A549 (cell line): Measurements from ENCODE around the gene PNP. TPM values are rescaled to one million over a fixed set of nuclear protein-coding genes. Genes with fewer than 3 reads are reported as not detected.

ENCODE experiments used
- ATAC-seq, 2 experiments: fragments of 200-7000 bp in 1 of 2; fragments of >200 bp in 1 of 2; cut with Nextera tagmentation in 1 of 2; cut with Tn5 transposase in 1 of 2; 3 replicates each; pipeline versions ENCODE4 v1.8.0 to v1.9.1; 2018 to 2020; ENCODE audit warnings: mild to moderate bottlenecking in 1 of 2, moderate library complexity in 1 of 2
- CTCF ChIA-PET: fragments of 300-600 bp; sonication (Branson Sonifier 250); formaldehyde crosslinking; extraction: SDS; loops from one replicate; lab custom pipeline; 2021; ENCODE audit warnings: antibody characterized with exemption, inconsistent platforms; lab: Yijun Ruan, JAX
- POLR2A ChIA-PET: fragments of 350-600 bp; formaldehyde crosslinking; extraction: SDS; loops from one replicate; lab custom pipeline; 2021; ENCODE audit warnings: antibody characterized with exemption, inconsistent platforms; lab: Yijun Ruan, JAX
- DNase-seq, 2 experiments: peaks; one replicate each; pipeline versions ENCODE4 v3.0.0 to v3.0.0-alpha.2; 2011 to 2016; ENCODE audit warnings: low read depth in 1 of 2, low spot score in 1 of 2
- FAIRE-seq: peaks from 2 replicates; lab custom pipeline; 2011; peaks lifted over from hg19 to GRCh38; lab: Jason Lieb, UNC
- H3K27ac ChIP-seq, 2 experiments: fragments of >200 bp; sonication (Bioruptor Twin); formaldehyde crosslinking; 3 replicates each; pipeline ENCODE4 v1.5.1; 2016 to 2017
- H3K4me1 ChIP-seq: fragments of >200 bp; sonication (Bioruptor Twin); formaldehyde crosslinking; 3 replicates; pipeline ENCODE4 v1.6.1; 2016
- H3K4me2 ChIP-seq: fragments of >200 bp; sonication (Bioruptor Twin); formaldehyde crosslinking; 3 replicates; pipeline ENCODE4 v1.6.1; 2016
- H3K4me3 ChIP-seq: fragments of >200 bp; sonication (Bioruptor Twin); formaldehyde crosslinking; 3 replicates; pipeline ENCODE4 v1.5.1; 2016
- H3K9me3 ChIP-seq: fragments of >200 bp; sonication (Bioruptor Twin); formaldehyde crosslinking; 3 replicates; pipeline ENCODE4 v1.6.1; 2016
- E2F6 ChIP-seq: IDR thresholded peaks from 2 replicates; pipeline ENCODE4 v1.6.1; 2012; ENCODE audit warnings: low read depth, borderline replicate concordance
- EHMT2 ChIP-seq: fragments of 200-600 bp; sonication (generic); IDR thresholded peaks from 2 replicates; pipeline ENCODE4 v1.6.1; 2016; ENCODE audit warnings: antibody characterized with exemption, low read depth, mild to moderate bottlenecking, moderate library complexity
- ESRRA ChIP-seq: fragments of 150-350 bp; IDR thresholded peaks from 2 replicates; pipeline ENCODE4 v1.6.1; 2014; ENCODE audit warnings: mild to moderate bottlenecking, low read length, borderline replicate concordance
- FOSB ChIP-seq: fragments of 250-450 bp; sonication (Bioruptor Pico); IDR thresholded peaks from 2 replicates; pipeline ENCODE4 v1.5.0; 2020; ENCODE audit warnings: mild to moderate bottlenecking, moderate library complexity
- FOSL2 ChIP-seq, 2 experiments: fragments of 450-650 bp in 1 of 2; fragments of >200 bp in 1 of 2; sonication (Bioruptor Twin) in 1 of 2; formaldehyde crosslinking; IDR thresholded peaks; 2 replicates each; pipeline versions ENCODE4 v1.5.0 to v1.6.1; 2016 to 2020; ENCODE audit warnings: mild to moderate bottlenecking in 1 of 2, moderate library complexity in 1 of 2
- GATA3 ChIP-seq: IDR thresholded peaks from 2 replicates; pipeline ENCODE4 v1.6.1; 2012; ENCODE audit warnings: borderline replicate concordance
- HDAC2 ChIP-seq: fragments of 200-600 bp; sonication (generic); IDR thresholded peaks from 2 replicates; pipeline ENCODE4 v1.6.1; 2016
- HEYL ChIP-seq: fragments of 250-450 bp; sonication (Bioruptor Pico); IDR thresholded peaks from 2 replicates; pipeline ENCODE4 v1.8.0; 2021; ENCODE audit warnings: mild to moderate bottlenecking, moderate library complexity
- JUNB ChIP-seq: fragments of >200 bp; sonication (Bioruptor Twin); formaldehyde crosslinking; IDR thresholded peaks from 2 replicates; pipeline ENCODE4 v1.6.1; 2016
- KDM1A ChIP-seq: fragments of 200-600 bp; sonication (generic); IDR thresholded peaks from 2 replicates; pipeline ENCODE4 v1.6.1; 2016; ENCODE audit warnings: low read depth, mild to moderate bottlenecking
- MYC ChIP-seq: IDR thresholded peaks from 2 replicates; pipeline ENCODE4 v1.6.1; 2012; ENCODE audit warnings: mild to moderate bottlenecking, inconsistent platforms, low read length, improper control_type of control experiment, borderline replicate concordance
- NFE2L2 ChIP-seq: fragments of 150-350 bp; conservative IDR thresholded peaks from 2 replicates; pipeline ENCODE4 v1.6.1; 2014; ENCODE audit warnings: low read length
- PHF8 ChIP-seq: fragments of 200-600 bp; sonication (generic); IDR thresholded peaks from 2 replicates; pipeline ENCODE4 v1.6.1; 2016; ENCODE audit warnings: low read depth, mild to moderate bottlenecking, antibody characterized with exemption, moderate library complexity, borderline replicate concordance
- POLR2A ChIP-seq: IDR thresholded peaks from 2 replicates; pipeline ENCODE4 v1.6.1; 2012; ENCODE audit warnings: mild to moderate bottlenecking, low read length
- POLR2AphosphoS2 ChIP-seq: conservative IDR thresholded peaks from 2 replicates; pipeline ENCODE4 v1.6.1; 2012; ENCODE audit warnings: low read length, improper control_type of control experiment, inconsistent platforms
- TP53 ChIP-seq: fragments of 250-450 bp; sonication (Bioruptor Pico); IDR thresholded peaks from 2 replicates; pipeline ENCODE4 v1.5.0; 2021; ENCODE audit warnings: mild to moderate bottlenecking, moderate library complexity
- ZSCAN20 ChIP-seq: fragments of 250-450 bp; sonication (Bioruptor Pico); IDR thresholded peaks from 2 replicates; pipeline ENCODE4 v1.8.0; 2022; ENCODE audit warnings: mild to moderate bottlenecking, moderate library complexity
- WGBS: methylation state at CpG from one replicate; pipeline ENCODE4 v1.1.6; 2017; ENCODE audit errors: missing lambda C conversion rate; 5-methylcytosine and 5-hydroxymethylcytosine counted together
- polyA plus RNA-seq, 4 experiments: library from polyadenylated mRNA; depleted of rRNA in 3 of 4; stranded (reverse); fragments of >200 nt; fragmentation: RNase III in 1 of 4; extraction: RNeasy Plus Mini Kit Qiagen cat#74134 plus additional on column Dnase treatment in 1 of 4; gene quantifications; 2 replicates in 3 of 4; 3 replicates in 1 of 4; pipeline ENCODE4 v1.2.3, GENCODE V29; 2011 to 2017
- TF ChIP-seq, protein P1 (sequence below): fragments of 250-450 bp; sonication (Bioruptor Pico); IDR thresholded peaks from 2 replicates; pipeline ENCODE4 v1.5.0; 2020; ENCODE audit warnings: low read depth, mild to moderate bottlenecking, moderate library complexity
- TF ChIP-seq, protein P2 (sequence below): IDR thresholded peaks from 2 replicates; pipeline ENCODE4 v1.6.1; 2012

The PNP gene
- polyA plus RNA-seq, 2 of the 4 experiments (the other 2 are of a cell fraction) = 95.9 to 111 TPM

DNA sequence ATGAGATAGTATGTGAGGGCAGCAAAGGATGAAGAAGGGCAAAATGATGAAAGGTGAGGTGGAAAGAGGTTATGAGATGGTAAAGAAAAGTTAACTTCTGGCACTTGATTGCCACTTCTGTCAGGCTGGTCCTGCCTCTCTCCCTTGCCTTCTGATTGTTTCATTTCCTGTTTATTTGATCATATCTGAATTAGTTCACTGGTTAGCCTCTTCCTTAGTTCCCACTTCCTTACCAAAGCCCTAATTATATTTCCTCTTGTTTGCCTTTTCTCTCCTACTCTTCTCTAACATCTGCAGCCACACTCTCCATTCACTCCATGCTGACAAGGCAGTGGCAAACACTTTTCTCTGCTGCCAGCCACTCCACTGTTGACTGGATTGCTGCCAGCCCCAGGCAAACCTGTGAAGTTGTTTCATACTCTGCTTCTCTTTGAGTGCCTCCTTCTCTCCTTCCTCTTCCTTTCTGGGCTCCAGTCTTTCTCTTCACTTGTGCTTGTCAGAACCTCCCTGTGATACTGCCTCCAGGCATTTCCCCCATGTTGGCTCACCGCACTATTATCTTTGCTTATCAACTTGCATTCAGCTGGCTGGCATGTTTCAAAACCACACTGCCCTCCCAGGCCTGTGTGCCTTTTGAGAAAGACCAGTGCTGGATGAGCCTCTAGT lies 8.1 kb downstream of the PNP start:
- FAIRE-seq = no peak

DNA sequence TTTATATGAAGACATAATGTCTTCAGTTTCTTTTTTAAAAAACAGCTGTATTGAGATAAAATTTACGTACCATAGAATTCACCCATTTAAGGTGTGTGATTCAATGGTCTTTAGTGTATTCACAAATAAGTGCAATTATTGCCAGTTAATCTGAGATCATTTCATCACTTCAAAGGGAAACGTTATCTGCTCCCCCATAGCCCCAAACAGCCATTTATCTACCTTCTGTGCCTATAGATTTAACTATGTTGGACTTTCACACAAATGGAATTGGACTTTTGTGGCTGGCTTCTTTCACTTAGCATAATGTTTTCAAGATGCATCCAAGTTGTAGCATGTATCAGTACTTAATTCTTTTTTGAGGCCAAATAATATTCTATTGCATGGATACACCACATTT lies 9.7 kb downstream of the PNP start:
- WGBS = 92% methylated on average over 2 of the region's 2 CpGs
- DNase-seq = no peak
- H3K4me3 ChIP-seq = no peak overlapping the region
- no peaks in the 10 kb centered on the region for H3K9me3 ChIP-seq
- no peaks in the 10 kb centered on the region for H3K4me1 ChIP-seq
- TF ChIP-seq ESRRA (no peak), FOSL2 (IDR thresholded peaks at IDR 0.05) (no peak), FOSL2 (CRISPR knock-in tag; IDR thresholded peaks at IDR 0.05) (no peak), FOSB (no peak), TP53 (CRISPR knock-in tag) (no peak), EHMT2 (no peak)
- TF ChIP-seq, protein P1, sequence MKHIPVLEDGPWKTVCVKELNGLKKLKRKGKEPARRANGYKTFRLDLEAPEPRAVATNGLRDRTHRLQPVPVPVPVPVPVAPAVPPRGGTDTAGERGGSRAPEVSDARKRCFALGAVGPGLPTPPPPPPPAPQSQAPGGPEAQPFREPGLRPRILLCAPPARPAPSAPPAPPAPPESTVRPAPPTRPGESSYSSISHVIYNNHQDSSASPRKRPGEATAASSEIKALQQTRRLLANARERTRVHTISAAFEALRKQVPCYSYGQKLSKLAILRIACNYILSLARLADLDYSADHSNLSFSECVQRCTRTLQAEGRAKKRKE = no peak
- TF ChIP-seq, all 56 proteins: peak for 0
- FAIRE-seq = no peak
- Histone ChIP-seq H3K27ac (no peak overlapping the region), H3K4me2 (no peak overlapping the region)
- ChIA-PET CTCF (interaction anchor here (1.0 kb wide), 1 partner anchor 9 kb away, joined by 3 read pairs; the partner anchor contains the start of gene PNP), POLR2A (interaction anchor here (0.6 to 0.9 kb wide), 2 partner anchors 9 to 10 kb away, joined by 3 to 4 read pairs; no protein-coding TSS in a partner anchor)
- ATAC-seq = no peak

More for the DNA sequence above, 8.1 kb downstream of the PNP start:
- no peak overlapping the region for H3K4me2 ChIP-seq
- H3K27ac ChIP-seq = no peak overlapping the region
- ATAC-seq = no peak
- H3K9me3 ChIP-seq = no peaks in the 10 kb centered on the region
- no peak for DNase-seq
- ChIA-PET CTCF (no interaction called here), POLR2A (no interaction called here)
- peaks cover 9% of the 10 kb centered on the region for H3K4me1 ChIP-seq
- no peak overlapping the region for H3K4me3 ChIP-seq
- TF ChIP-seq, protein P2, sequence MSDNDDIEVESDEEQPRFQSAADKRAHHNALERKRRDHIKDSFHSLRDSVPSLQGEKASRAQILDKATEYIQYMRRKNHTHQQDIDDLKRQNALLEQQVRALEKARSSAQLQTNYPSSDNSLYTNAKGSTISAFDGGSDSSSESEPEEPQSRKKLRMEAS = no peak
- TF ChIP-seq NFE2L2 = no peak
- WGBS = 100% methylated on average over 1 of the region's 1 CpG

DNA sequence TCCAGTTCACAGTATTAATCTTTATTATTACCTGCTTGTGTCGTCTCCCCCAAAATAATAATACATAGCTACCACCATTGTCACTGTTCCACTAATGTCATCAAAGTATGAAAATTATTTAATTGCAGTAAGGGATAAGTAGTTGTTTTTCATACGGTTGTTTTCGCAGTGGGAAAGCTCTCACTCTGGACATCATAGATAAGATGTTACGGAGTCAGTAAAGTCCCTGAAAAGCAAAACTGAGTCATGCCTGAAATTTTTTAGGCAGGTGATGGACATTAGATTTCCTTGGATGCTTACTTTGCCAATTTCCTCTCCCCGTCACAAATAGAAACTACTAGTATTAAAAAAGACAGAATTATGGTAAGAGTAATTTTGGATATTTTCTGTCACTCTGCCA lies 13.2 kb downstream of the PNP start:
- FAIRE-seq (no peak), DNase-seq (no peak), ATAC-seq (no peak)
- ChIA-PET POLR2A (no interaction called here), CTCF (interaction anchor here (1.3 to 1.6 kb wide), 2 partner anchors 13 to 127 kb away, joined by 3 to 4 read pairs; partner anchors contain the start of gene PNP)
- Histone ChIP-seq H3K27ac (no peak overlapping the region), H3K4me1 (no peaks in the 10 kb centered on the region), H3K9me3 (no peaks in the 10 kb centered on the region), H3K4me3 (no peak overlapping the region), H3K4me2 (no peak overlapping the region)
- no peak for TF ChIP-seq HDAC2
- TF ChIP-seq KDM1A = no peak
- TF ChIP-seq POLR2A = no peak
- no peak for TF ChIP-seq POLR2AphosphoS2
- WGBS = 81% methylated on average over 5 of the region's 5 CpGs

GRCh38 chr14:20485900-20486299 lies 16.7 kb downstream of the PNP start:
- WGBS = 57% methylated on average over 7 of the region's 7 CpGs
- Histone ChIP-seq H3K4me2 (no peak overlapping the region), H3K4me3 (no peak overlapping the region), H3K4me1 (no peaks in the 10 kb centered on the region), H3K9me3 (no peaks in the 10 kb centered on the region), H3K27ac (no peak overlapping the region)
- TF ChIP-seq ZSCAN20 (CRISPR knock-in tag) = no peak
- TF ChIP-seq MYC = no peak
- no peak for TF ChIP-seq GATA3
- no peak for TF ChIP-seq HEYL (CRISPR knock-in tag)
- TF ChIP-seq ESRRA = no peak
- TF ChIP-seq JUNB = no peak
- no peak for TF ChIP-seq E2F6
- TF ChIP-seq, protein P1 = no peak
- TF ChIP-seq PHF8 = no peak
- ATAC-seq (no peak), FAIRE-seq (no peak), DNase-seq (no peak)
- POLR2A ChIA-PET = no interaction called here
- CTCF ChIA-PET = interaction anchor here (0.7 kb wide), 1 partner anchor 12 kb away, joined by 3 read pairs; no protein-coding TSS in a partner anchor
